K562 (cell line): ENCODE measurements around the gene MT1A. TPM values are rescaled to one million over a fixed set of nuclear protein-coding genes. Genes with fewer than 3 reads are reported as not detected.

ENCODE experiments used
- ATAC-seq: fragments of 200-7000 bp; cut with Tn5 transposase; 3 replicates; pipeline ENCODE4 v1.9.1; 2020; ENCODE audit warnings: moderate library complexity
- BruUV-seq: library from RNA; stranded (reverse); fragments of 400-500 nt; replicated peaks from 2 replicates; lab custom pipeline; 2021; lab: Mats Ljungman, UMichigan
- CTCF ChIA-PET: fragments of 300-600 bp; formaldehyde crosslinking; extraction: SDS; loops from one replicate; lab custom pipeline; 2021; ENCODE audit warnings: low intra/inter-chr PET ratio; lab: Yijun Ruan, JAX
- POLR2A ChIA-PET: fragments of 300-600, 350-650 bp; sonication (Branson Sonifier 250); formaldehyde crosslinking; extraction: SDS; loops from one replicate; lab custom pipeline; 2021; ENCODE audit warnings: antibody characterized with exemption, inconsistent platforms; lab: Yijun Ruan, JAX
- DNase-seq, 4 experiments: peaks; one replicate each; pipeline versions ENCODE4 v3.0.0 to v3.0.0-alpha.2; 2011 to 2018; ENCODE audit warnings: low spot score in 3 of 4, mixed read lengths in 3 of 4; ENCODE audit errors: extremely low read depth in 1 of 4
- FAIRE-seq: peaks from 2 replicates; lab custom pipeline; 2011; peaks lifted over from hg19 to GRCh38; lab: Jason Lieb, UNC
- H2AFZ ChIP-seq: 2 replicates; pipeline ENCODE4 v1.6.0; 2011; ENCODE audit warnings: low read depth, low read length, control low read depth, inconsistent platforms
- H3K27ac ChIP-seq: fragments of 200-600 bp; 3 replicates; pipeline ENCODE4 v1.8.0; 2011; ENCODE audit warnings: low read depth, mild to moderate bottlenecking, control low read depth, inconsistent platforms, low read length, moderate library complexity, mixed read lengths; ENCODE audit errors: extremely low read depth
- H3K27me3 ChIP-seq, 2 experiments: fragments of 300-600 bp in 1 of 2; 2 replicates in 1 of 2; 3 replicates in 1 of 2; pipeline versions ENCODE4 v1.6.0 to v1.8.0; 2011; ENCODE audit warnings: inconsistent platforms in 2 of 2, low read length in 2 of 2, mild to moderate bottlenecking in 1 of 2, mixed read lengths in 1 of 2, moderate library complexity in 1 of 2; ENCODE audit not compliant: control insufficient read depth in 2 of 2, insufficient read depth in 2 of 2
- H3K36me3 ChIP-seq: fragments of 300-600 bp; 3 replicates; pipeline ENCODE4 v1.8.0; 2011; ENCODE audit warnings: mild to moderate bottlenecking, low read length, inconsistent platforms; ENCODE audit not compliant: control insufficient read depth, insufficient read depth
- H3K4me1 ChIP-seq, 2 experiments: fragments of 200-600 bp in 1 of 2; replicated peaks in 1 of 2; 2 replicates in 1 of 2; 3 replicates in 1 of 2; pipeline versions ENCODE4 v1.5.1 to v1.8.0; 2011; ENCODE audit warnings: inconsistent platforms in 2 of 2, low read length in 2 of 2, mild to moderate bottlenecking in 1 of 2, mixed read lengths in 1 of 2, moderate library complexity in 1 of 2; ENCODE audit not compliant: control insufficient read depth in 2 of 2, insufficient read depth in 2 of 2
- H3K4me2 ChIP-seq: 2 replicates; pipeline ENCODE4 v1.6.1; 2011; ENCODE audit warnings: low read length, control low read depth, inconsistent platforms, mixed read lengths; ENCODE audit not compliant: insufficient read depth
- H3K4me3 ChIP-seq: fragments of 200-600 bp; sonication (generic), shearing (Covaris generic); 2 replicates; pipeline ENCODE4 v1.5.1; 2016; ENCODE audit warnings: control low read depth, inconsistent platforms
- H3K79me2 ChIP-seq: fragments of 200-600 bp; 3 replicates; pipeline ENCODE4 v1.8.0; 2011; ENCODE audit warnings: low read length, inconsistent platforms; ENCODE audit not compliant: control insufficient read depth, insufficient read depth
- H3K9ac ChIP-seq, 2 experiments: 2 replicates each; pipeline versions ENCODE4 v1.6.0 to v1.6.1; 2011; ENCODE audit warnings: low read depth in 2 of 2, low read length in 2 of 2, control low read depth in 1 of 2, inconsistent platforms in 1 of 2, mild to moderate bottlenecking in 1 of 2, mixed read lengths in 1 of 2; ENCODE audit not compliant: insufficient read depth in 1 of 2
- H3K9me1 ChIP-seq: one replicate; pipeline ENCODE4 v1.6.0; 2011; ENCODE audit warnings: inconsistent platforms, mild to moderate bottlenecking, low read length, moderate library complexity; ENCODE audit not compliant: control insufficient read depth, insufficient read depth
- H3K9me3 ChIP-seq: replicated peaks from 2 replicates; pipeline ENCODE4 v1.5.1; 2011; ENCODE audit warnings: low read depth, low read length, inconsistent platforms; ENCODE audit not compliant: control insufficient read depth, insufficient read depth
- H4K20me1 ChIP-seq: replicated peaks from 2 replicates; pipeline ENCODE4 v1.6.1; 2011; ENCODE audit warnings: low read length, inconsistent platforms, mixed read lengths; ENCODE audit not compliant: control insufficient read depth, insufficient read depth
- EGR1 ChIP-seq: fragments of 450-650 bp; conservative IDR thresholded peaks from 2 replicates; pipeline ENCODE4 v1.6.1; 2017; ENCODE audit warnings: mild to moderate bottlenecking
- EP300 ChIP-seq: IDR thresholded peaks from 2 replicates; pipeline ENCODE4 v1.6.1; 2012; ENCODE audit warnings: low read length, improper control_type of control experiment
- FIP1L1 ChIP-seq: fragments of 200-400 bp; formaldehyde crosslinking; IDR thresholded peaks from 2 replicates; pipeline ENCODE4 v1.6.1; 2018; ENCODE audit warnings: mild to moderate bottlenecking, low read depth, low read length; ENCODE audit not compliant: poor library complexity, severe bottlenecking
- KLF16 ChIP-seq: IDR thresholded peaks from 2 replicates; pipeline ENCODE4 v1.6.1; 2016; ENCODE audit warnings: antibody characterized with exemption
- NRF1 ChIP-seq, 2 experiments: fragments of 450-650 bp; IDR thresholded peaks in 1 of 2; conservative IDR thresholded peaks in 1 of 2; 2 replicates each; pipeline ENCODE4 v1.6.1; 2014; ENCODE audit warnings: mild to moderate bottlenecking in 2 of 2
- PATZ1 ChIP-seq: fragments of 250-450 bp; sonication (Bioruptor Pico); IDR thresholded peaks from 2 replicates; pipeline ENCODE4 v1.5.0; 2020; ENCODE audit warnings: mild to moderate bottlenecking, borderline replicate concordance
- PRMT5 ChIP-seq: sonication (generic); formaldehyde crosslinking; IDR thresholded peaks from 2 replicates; pipeline ENCODE4 v1.5.0; 2020; ENCODE audit warnings: missing genetic modification reagents
- RBM39 ChIP-seq: fragments of 200-400 bp; formaldehyde crosslinking; optimal IDR thresholded peaks from 2 replicates; pipeline ENCODE3; 2018; ENCODE audit warnings: low read depth, low read length
- SAFB2 ChIP-seq: fragments of 200-400 bp; formaldehyde crosslinking; IDR thresholded peaks from 2 replicates; pipeline ENCODE4 v1.6.1; 2018; ENCODE audit warnings: borderline replicate concordance, low read length, low read depth, moderate library complexity; ENCODE audit not compliant: severe bottlenecking
- ZKSCAN3 ChIP-seq: fragments of 250-450 bp; sonication (Bioruptor Pico); IDR thresholded peaks from 2 replicates; pipeline ENCODE4 v1.4.0; 2020
- ZNF263 ChIP-seq: sonication (generic); formaldehyde crosslinking; IDR thresholded peaks from 2 replicates; pipeline ENCODE4 v1.8.0; 2022; ENCODE audit warnings: mild to moderate bottlenecking, missing genetic modification reagents, borderline replicate concordance
- ZNF561 ChIP-seq: fragments of 450-650 bp; formaldehyde crosslinking; conservative IDR thresholded peaks from 2 replicates; pipeline ENCODE4 v1.4.0; 2020; ENCODE audit warnings: mild to moderate bottlenecking, moderate library complexity
- WGBS: fragments of 100-300 bp; shearing (Covaris generic); methylation state at CpG from one replicate; pipeline ENCODE4 v1.1.6; 2016; ENCODE audit warnings: low coverage, mixed read lengths; ENCODE audit not compliant: insufficient coverage; ENCODE audit errors: missing lambda C conversion rate; 5-methylcytosine and 5-hydroxymethylcytosine counted together
- in situ Hi-C: fragments of 300-500 bp; cut with MboI; formaldehyde crosslinking; loops from 4 replicates; pipeline ENCODE4 v1.15.0; 2018; ENCODE audit warnings: inconsistent platforms, mixed read lengths
- intact Hi-C: fragments of 100-400 bp; cut with micrococcal nuclease; formaldehyde crosslinking; loops from 2 replicates; pipeline ENCODE4 v1.14.2; 2022
- polyA plus RNA-seq, 8 experiments: library from polyadenylated mRNA; depleted of rRNA in 4 of 8; stranded (reverse) in 5 of 8; unstranded in 3 of 8; fragments of >200 nt; fragmentation: Nextera tagmentation in 2 of 8; fragmentation: Illumina TruSeq in 1 of 8; extraction: Ambion mirVana in 2 of 8; extraction: Trizol in 1 of 8; gene quantifications; 2 replicates each; pipeline versions ENCODE4 v1.2.1 to v1.2.3, GENCODE V29; 2011 to 2014; ENCODE audit warnings: inconsistent platforms in 1 of 8, missing spikeins in 1 of 8
- total RNA-seq, 7 experiments: library from RNA; depleted of rRNA in 6 of 7; stranded (reverse); fragments of >200 nt in 6 of 7; fragmentation: Illumina TruSeq in 2 of 7; extraction: Trizol in 2 of 7; gene quantifications; 2 replicates each; pipeline versions ENCODE4 v1.2.1 to v1.2.3, GENCODE V29; 2011 to 2021; ENCODE audit warnings: low replicate concordance in 1 of 7
- TF ChIP-seq, protein P1 (sequence below), 2 experiments: fragments of 450-650 bp; IDR thresholded peaks; 2 replicates each; pipeline ENCODE4 v1.6.1; 2016
- TF ChIP-seq, protein P2 (sequence below): IDR thresholded peaks from 2 replicates; pipeline ENCODE4 v1.6.1; 2012; ENCODE audit warnings: low read depth, low read length, improper control_type of control experiment, borderline replicate concordance
- TF ChIP-seq, protein P3 (sequence below): fragments of 250-450 bp; sonication (Bioruptor Pico); IDR thresholded peaks from 2 replicates; pipeline ENCODE4 v1.5.0; 2022; ENCODE audit warnings: mild to moderate bottlenecking
- TF ChIP-seq, protein P4 (sequence below): fragments of 250-450 bp; sonication (Bioruptor Pico); IDR thresholded peaks from 2 replicates; pipeline ENCODE4 v1.9.0; 2021; ENCODE audit warnings: mild to moderate bottlenecking

The MT1A gene
- total and polyA plus RNA-seq, 9 of the 15 experiments (the other 6 are each of a cell fraction or from before 2014, with no cell fraction given): 0.23 TPM; not detected in 8

- ATAC-seq (no peak), FAIRE-seq (no peak), DNase-seq (no peak)
- peaks cover 0 to 6% of the 10 kb centered on the region in 2 experiments; a peak in 1 of 5 replicates for H3K4me1 ChIP-seq
- no peaks in the 10 kb centered on the region for H3K9me3 ChIP-seq
- no peak overlapping the region for H3K4me2 ChIP-seq
- no peaks in the 10 kb centered on the region for H3K36me3 ChIP-seq
- H4K20me1 ChIP-seq: no peaks in the 10 kb centered on the region; the same call in 1 of the 2 replicates
- BruUV-seq: no TSS peak
- intact Hi-C loops (no loop called here), in situ Hi-C loops (loop anchor here (10.0 kb wide), 1 partner anchor 276 kb away; the partner anchor contains the start of gene SLC12A3)
- H3K4me3 ChIP-seq: no peak overlapping the region
- peaks cover 19 to 68% of the 10 kb centered on the region in 2 experiments for H3K27me3 ChIP-seq
- H3K9ac ChIP-seq: no peak overlapping the region
- no peaks in the 10 kb centered on the region for H3K9me1 ChIP-seq
- H3K79me2 ChIP-seq: no peaks in the 10 kb centered on the region
- CTCF ChIA-PET: no interaction called here
- POLR2A ChIA-PET: no interaction called here
- no peak overlapping the region for H3K27ac ChIP-seq
- no peak overlapping the region for H2AFZ ChIP-seq
- 22% methylated on average over 9 of the region's 9 CpGs for WGBS
- no peak for TF ChIP-seq FIP1L1
- no peak for TF ChIP-seq EGR1
- TF ChIP-seq EP300: no peak
- no peak for TF ChIP-seq SAFB2
- TF ChIP-seq, protein P1, sequence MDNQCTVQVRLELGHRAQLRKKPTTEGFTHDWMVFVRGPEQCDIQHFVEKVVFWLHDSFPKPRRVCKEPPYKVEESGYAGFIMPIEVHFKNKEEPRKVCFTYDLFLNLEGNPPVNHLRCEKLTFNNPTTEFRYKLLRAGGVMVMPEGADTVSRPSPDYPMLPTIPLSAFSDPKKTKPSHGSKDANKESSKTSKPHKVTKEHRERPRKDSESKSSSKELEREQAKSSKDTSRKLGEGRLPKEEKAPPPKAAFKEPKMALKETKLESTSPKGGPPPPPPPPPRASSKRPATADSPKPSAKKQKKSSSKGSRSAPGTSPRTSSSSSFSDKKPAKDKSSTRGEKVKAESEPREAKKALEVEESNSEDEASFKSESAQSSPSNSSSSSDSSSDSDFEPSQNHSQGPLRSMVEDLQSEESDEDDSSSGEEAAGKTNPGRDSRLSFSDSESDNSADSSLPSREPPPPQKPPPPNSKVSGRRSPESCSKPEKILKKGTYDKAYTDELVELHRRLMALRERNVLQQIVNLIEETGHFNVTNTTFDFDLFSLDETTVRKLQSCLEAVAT (IDR thresholded peaks at IDR 0.05): no peak
- TF ChIP-seq, protein P2, sequence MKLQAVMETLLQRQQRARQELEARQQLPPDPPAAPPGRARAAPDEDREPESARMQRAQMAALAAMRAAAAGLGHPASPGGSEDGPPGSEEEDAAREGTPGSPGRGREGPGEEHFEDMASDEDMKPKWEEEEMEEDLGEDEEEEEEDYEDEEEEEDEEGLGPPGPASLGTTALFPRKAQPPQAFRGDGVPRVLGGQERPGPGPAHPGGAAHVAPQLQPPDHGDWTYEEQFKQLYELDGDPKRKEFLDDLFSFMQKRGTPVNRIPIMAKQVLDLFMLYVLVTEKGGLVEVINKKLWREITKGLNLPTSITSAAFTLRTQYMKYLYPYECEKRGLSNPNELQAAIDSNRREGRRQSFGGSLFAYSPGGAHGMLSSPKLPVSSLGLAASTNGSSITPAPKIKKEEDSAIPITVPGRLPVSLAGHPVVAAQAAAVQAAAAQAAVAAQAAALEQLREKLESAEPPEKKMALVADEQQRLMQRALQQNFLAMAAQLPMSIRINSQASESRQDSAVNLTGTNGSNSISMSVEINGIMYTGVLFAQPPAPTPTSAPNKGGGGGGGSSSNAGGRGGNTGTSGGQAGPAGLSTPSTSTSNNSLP: no peak
- TF ChIP-seq, protein P3, sequence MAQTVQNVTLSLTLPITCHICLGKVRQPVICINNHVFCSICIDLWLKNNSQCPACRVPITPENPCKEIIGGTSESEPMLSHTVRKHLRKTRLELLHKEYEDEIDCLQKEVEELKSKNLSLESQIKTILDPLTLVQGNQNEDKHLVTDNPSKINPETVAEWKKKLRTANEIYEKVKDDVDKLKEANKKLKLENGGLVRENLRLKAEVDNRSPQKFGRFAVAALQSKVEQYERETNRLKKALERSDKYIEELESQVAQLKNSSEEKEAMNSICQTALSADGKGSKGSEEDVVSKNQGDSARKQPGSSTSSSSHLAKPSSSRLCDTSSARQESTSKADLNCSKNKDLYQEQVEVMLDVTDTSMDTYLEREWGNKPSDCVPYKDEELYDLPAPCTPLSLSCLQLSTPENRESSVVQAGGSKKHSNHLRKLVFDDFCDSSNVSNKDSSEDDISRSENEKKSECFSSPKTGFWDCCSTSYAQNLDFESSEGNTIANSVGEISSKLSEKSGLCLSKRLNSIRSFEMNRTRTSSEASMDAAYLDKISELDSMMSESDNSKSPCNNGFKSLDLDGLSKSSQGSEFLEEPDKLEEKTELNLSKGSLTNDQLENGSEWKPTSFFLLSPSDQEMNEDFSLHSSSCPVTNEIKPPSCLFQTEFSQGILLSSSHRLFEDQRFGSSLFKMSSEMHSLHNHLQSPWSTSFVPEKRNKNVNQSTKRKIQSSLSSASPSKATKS: no peak
- no peak for TF ChIP-seq RBM39
- no peak for TF ChIP-seq PRMT5
- TF ChIP-seq PATZ1 (CRISPR knock-in tag): no peak
- TF ChIP-seq ZNF561 (CRISPR knock-in tag): no peak
- TF ChIP-seq, protein P4, sequence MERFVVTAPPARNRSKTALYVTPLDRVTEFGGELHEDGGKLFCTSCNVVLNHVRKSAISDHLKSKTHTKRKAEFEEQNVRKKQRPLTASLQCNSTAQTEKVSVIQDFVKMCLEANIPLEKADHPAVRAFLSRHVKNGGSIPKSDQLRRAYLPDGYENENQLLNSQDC (CRISPR knock-in tag): no peak
- TF ChIP-seq ZKSCAN3: no peak
- no peak for TF ChIP-seq ZNF263 (CRISPR knock-in tag)
- no peak for TF ChIP-seq KLF16
- TF ChIP-seq NRF1 (conservative IDR thresholded peaks at IDR 0.05 in 1 of 2, IDR thresholded peaks at IDR 0.05 in 1 of 2): no peak
Measured at GRCh38 chr16:56588781-56589140, 49.7 kb upstream of the MT1A start.
